Pancreas (tissue), 10 donors: Measurements from ENCODE around the gene TMTC2. TPM values are rescaled to one million over a fixed set of nuclear protein-coding genes. Genes with fewer than 3 reads are reported as not detected.

Experiments used
- ATAC-seq, 4 donors: fragments of 200-7000 bp; cut with Tn5 transposase; one replicate each; pipeline versions ENCODE4 v1.8.0 to v1.9.1; 2020; ENCODE audit warnings: mild to moderate bottlenecking in 4 of 4, moderate library complexity in 4 of 4
- DNase-seq, 6 donors: peaks; one replicate each; pipeline ENCODE4 v3.0.0-alpha.2; 2020
- FAIRE-seq: peaks from 2 replicates; lab custom pipeline; 2012; peaks lifted over from hg19 to GRCh38; lab: Jason Lieb, UNC
- H3K27ac ChIP-seq, 4 donors: fragments of 200-600 bp; sonication (generic); 1 replicate in 3 of 4; 2 replicates in 1 of 4; pipeline versions ENCODE4 v1.5.0 to v1.8.0; 2020
- H3K27me3 ChIP-seq, 4 donors: fragments of 200-600 bp; one replicate each; pipeline ENCODE4 v1.8.0; 2021
- H3K36me3 ChIP-seq, 3 donors: fragments of 200-600 bp; sonication (generic) in 1 of 3; one replicate each; pipeline versions ENCODE4 v1.5.0 to v1.8.0; 2020 to 2021
- H3K4me1 ChIP-seq, 3 donors: fragments of 200-600 bp; one replicate each; pipeline ENCODE4 v1.8.0; 2021
- H3K4me3 ChIP-seq, 4 donors: fragments of 200-600 bp; sonication (generic) in 2 of 4; one replicate each; pipeline versions ENCODE4 v1.5.0 to v1.8.0; 2020 to 2021
- H3K9me3 ChIP-seq, 4 donors: fragments of 200-600 bp; one replicate each; pipeline ENCODE4 v1.8.0; 2021
- CTCF ChIP-seq, 4 donors: fragments of 200-600 bp; sonication (generic) in 3 of 4; IDR thresholded peaks; one replicate each; pipeline versions ENCODE4 v1.5.0 to v1.8.0; 2021; ENCODE audit warnings: antibody characterized with exemption in 4 of 4
- WGBS, 2 donors: extraction: QIAGEN DNeasy Blood & Tissue Kit; methylation state at CpG; one replicate each; pipeline ENCODE4 v1.1.7; 2013; 5-methylcytosine and 5-hydroxymethylcytosine counted together
- intact Hi-C, 3 donors: fragments of 100-400 bp; cut with DNase I; formaldehyde crosslinking; loops; one replicate each; pipeline versions ENCODE4 v1.11.1 to v1.14.2; 2022
- polyA plus RNA-seq, 2 donors: library from polyadenylated mRNA; stranded (reverse); fragments of 200-250 nt; gene quantifications; one replicate each; pipeline ENCODE4 v1.2.3, GENCODE V29; 2013
- total RNA-seq, 6 donors: library from RNA; stranded (reverse); fragmentation: NEBNext Ultra II Directional in 4 of 6; extraction: Animal tissue kit (Norgen Biotek cat#: 25700) in 4 of 6; gene quantifications; one replicate each; pipeline versions ENCODE4 v1.2.1 to v1.2.4, GENCODE V29; 2021 to 2023
- donor health status: healthy with polysubstance abuse.
- donor health status: DM: no; HTN: no; CAD: no; lungs with moderate emphysema.
- donor health status: DM: no; HTN: no; CAD: no.
- donor health status: control.
- donor health status: control.
- donor health status: Bipolar disorder and iron deficiency.
- donor health status: DM: yes; HTN: yes; CAD: no.
- donor health status: DM: no; HTN: no; CAD: no.
- donor health status: DM: no; HTN: no; CAD: no.
- donor health status: DM: yes; HTN: yes; CAD: no.

TMTC2 gene
- total and polyA plus RNA-seq, 8 donors, result 5.3 to 14.4 (median 6.4) TPM

- DNase-seq (peak in 3 of 6 donors; percentile 37 to 49 (median 47)), FAIRE-seq (peak; percentile 75), ATAC-seq (peak; percentile 94 to 100 (median 98))
- Histone ChIP-seq H3K4me3 (no peak overlapping the region), H3K27ac (no peak overlapping the region), H3K9me3 (no peaks in the 10 kb centered on the region), H3K27me3 (no peaks in the 10 kb centered on the region), H3K36me3 (no peaks in the 10 kb centered on the region), H3K4me1 (peaks cover 0 to 9% (median 7%) of the 10 kb centered on the region in 3 donors)
- 31 to 37% methylated on average over 3 of the region's 3 CpGs for WGBS, 2 donors
- intact Hi-C loops, result no loop called here
- TF ChIP-seq CTCF (IDR thresholded peaks at IDR 0.05), result no peak
Observed at GRCh38 chr12:82896979-82897378, 210.3 kb downstream of the TMTC2 start.

- Histone ChIP-seq H3K27me3 (no peaks in the 10 kb centered on the region), H3K9me3 (no peaks in the 10 kb centered on the region), H3K4me1 (peaks cover 0 to 9% (median 7%) of the 10 kb centered on the region in 3 donors), H3K27ac (no peak overlapping the region), H3K4me3 (no peak overlapping the region), H3K36me3 (no peaks in the 10 kb centered on the region)
- FAIRE-seq (no peak), ATAC-seq (no peak), DNase-seq (no peak)
- WGBS, 2 donors, result 10 to 23% methylated on average over 2 of the region's 2 CpGs
- TF ChIP-seq CTCF (IDR thresholded peaks at IDR 0.05), result no peak
- intact Hi-C loops, result no loop called here
Observed at GRCh38 chr12:82898441-82898840, 211.7 kb downstream of the TMTC2 start.

- Histone ChIP-seq H3K9me3 (no peaks in the 10 kb centered on the region), H3K4me3 (no peak overlapping the region), H3K27ac (no peak overlapping the region), H3K4me1 (no peaks in the 10 kb centered on the region), H3K36me3 (no peaks in the 10 kb centered on the region), H3K27me3 (no peaks in the 10 kb centered on the region)
- FAIRE-seq (no peak), DNase-seq (no peak), ATAC-seq (no peak)
- WGBS, 2 donors, result 93 to 95% methylated on average over 5 of the region's 5 CpGs
- TF ChIP-seq CTCF (IDR thresholded peaks at IDR 0.05), result no peak
- intact Hi-C loops, result no loop called here
Observed at GRCh38 chr12:82904219-82904790, 217.6 kb downstream of the TMTC2 start.

GRCh38 chr12:82910246-82910893 is 223.7 kb downstream of the TMTC2 start:
- Histone ChIP-seq H3K4me3 (no peak overlapping the region), H3K9me3 (no peaks in the 10 kb centered on the region), H3K4me1 (no peaks in the 10 kb centered on the region), H3K27ac (no peak overlapping the region), H3K27me3 (no peaks in the 10 kb centered on the region), H3K36me3 (no peaks in the 10 kb centered on the region)
- WGBS, 2 donors, result 92 to 93% methylated on average over 9 of the region's 9 CpGs
- intact Hi-C loops, result no loop called here
- TF ChIP-seq CTCF (IDR thresholded peaks at IDR 0.05), result no peak
- ATAC-seq, result no peak
- no peak for DNase-seq
- FAIRE-seq, result no peak

- 96 to 100% methylated on average over 1 of the region's 1 CpG for WGBS, 2 donors
- no peak for TF ChIP-seq CTCF (IDR thresholded peaks at IDR 0.05)
- H3K36me3 ChIP-seq, result no peaks in the 10 kb centered on the region
- no peak for DNase-seq
- no peak overlapping the region for H3K4me3 ChIP-seq
- no peaks in the 10 kb centered on the region for H3K9me3 ChIP-seq
- no peak for ATAC-seq
- no peaks in the 10 kb centered on the region for H3K4me1 ChIP-seq
- intact Hi-C loops, result no loop called here
- no peaks in the 10 kb centered on the region for H3K27me3 ChIP-seq
- H3K27ac ChIP-seq, result no peak overlapping the region
- FAIRE-seq, result no peak
Observed at GRCh38 chr12:82912406-82912805, 225.7 kb downstream of the TMTC2 start.
